ENCODE measurements around the gene CYP4F8. TPM values are rescaled to one million over a fixed set of nuclear protein-coding genes. Genes with fewer than 3 reads are reported as not detected.

Gene CYP4F8
- total RNA-seq, 4 donors from 2014 or later: not detected

GRCh38 chr19:15652559-15653278 lies 37.7 kb downstream of the CYP4F8 start:
- no peak for DNase-seq
- Histone ChIP-seq H3K27ac (no peak overlapping the region), H3K36me3 (no peaks in the 10 kb centered on the region), H3K4me3 (replicated peaks in 1 of 3) (no peak overlapping the region), H3K4me1 (no peaks in the 10 kb centered on the region), H3K9me3 (no peaks in the 10 kb centered on the region), H3K27me3 (no peaks in the 10 kb centered on the region)
- intact Hi-C loops (cut with DNase I): no loop called here
- no peak for TF ChIP-seq POLR2A (IDR thresholded peaks at IDR 0.05)
- TF ChIP-seq, protein P1, sequence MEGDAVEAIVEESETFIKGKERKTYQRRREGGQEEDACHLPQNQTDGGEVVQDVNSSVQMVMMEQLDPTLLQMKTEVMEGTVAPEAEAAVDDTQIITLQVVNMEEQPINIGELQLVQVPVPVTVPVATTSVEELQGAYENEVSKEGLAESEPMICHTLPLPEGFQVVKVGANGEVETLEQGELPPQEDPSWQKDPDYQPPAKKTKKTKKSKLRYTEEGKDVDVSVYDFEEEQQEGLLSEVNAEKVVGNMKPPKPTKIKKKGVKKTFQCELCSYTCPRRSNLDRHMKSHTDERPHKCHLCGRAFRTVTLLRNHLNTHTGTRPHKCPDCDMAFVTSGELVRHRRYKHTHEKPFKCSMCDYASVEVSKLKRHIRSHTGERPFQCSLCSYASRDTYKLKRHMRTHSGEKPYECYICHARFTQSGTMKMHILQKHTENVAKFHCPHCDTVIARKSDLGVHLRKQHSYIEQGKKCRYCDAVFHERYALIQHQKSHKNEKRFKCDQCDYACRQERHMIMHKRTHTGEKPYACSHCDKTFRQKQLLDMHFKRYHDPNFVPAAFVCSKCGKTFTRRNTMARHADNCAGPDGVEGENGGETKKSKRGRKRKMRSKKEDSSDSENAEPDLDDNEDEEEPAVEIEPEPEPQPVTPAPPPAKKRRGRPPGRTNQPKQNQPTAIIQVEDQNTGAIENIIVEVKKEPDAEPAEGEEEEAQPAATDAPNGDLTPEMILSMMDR (IDR thresholded peaks at IDR 0.05): no peak
- WGBS, 2 donors: 59 to 75% methylated on average over 5 to 8 of the region's 8 CpGs

- Histone ChIP-seq H3K4me3 (replicated peaks in 1 of 3) (no peak overlapping the region), H3K4me1 (no peaks in the 10 kb centered on the region), H3K9me3 (no peaks in the 10 kb centered on the region), H3K36me3 (no peaks in the 10 kb centered on the region), H3K27me3 (no peaks in the 10 kb centered on the region), H3K27ac (no peak overlapping the region)
- TF ChIP-seq, protein P1 (IDR thresholded peaks at IDR 0.05): no peak
- TF ChIP-seq POLR2A (IDR thresholded peaks at IDR 0.05): no peak
- no peak for DNase-seq
- intact Hi-C loops (cut with DNase I): no loop called here
These were observed 41.4 kb downstream of the CYP4F8 start for GRCh38 chr19:15656467-15656866.

- Histone ChIP-seq H3K4me1 (no peaks in the 10 kb centered on the region), H3K9me3 (no peaks in the 10 kb centered on the region), H3K4me3 (replicated peaks in 1 of 3) (no peak overlapping the region), H3K27me3 (no peaks in the 10 kb centered on the region), H3K27ac (no peak overlapping the region), H3K36me3 (no peaks in the 10 kb centered on the region)
- intact Hi-C loops (cut with DNase I): no loop called here
- WGBS, 2 donors: 73 to 76% methylated on average over 4 of the region's 4 CpGs
- no peak for TF ChIP-seq POLR2A (IDR thresholded peaks at IDR 0.05)
- TF ChIP-seq, protein P1 (IDR thresholded peaks at IDR 0.05): no peak
- DNase-seq: no peak
These were observed 48.2 kb downstream of the CYP4F8 start for GRCh38 chr19:15663247-15663646.

GRCh38 chr19:15666186-15666585 lies 51.2 kb downstream of the CYP4F8 start:
- Histone ChIP-seq H3K9me3 (no peaks in the 10 kb centered on the region), H3K36me3 (no peaks in the 10 kb centered on the region), H3K27ac (no peak overlapping the region), H3K4me3 (replicated peaks in 1 of 3) (no peak overlapping the region), H3K4me1 (no peaks in the 10 kb centered on the region), H3K27me3 (no peaks in the 10 kb centered on the region)
- no peak for DNase-seq
- WGBS, 2 donors: 13 to 27% methylated on average over 1 of the region's 1 CpG
- TF ChIP-seq POLR2A (IDR thresholded peaks at IDR 0.05): no peak
- TF ChIP-seq, protein P1 (IDR thresholded peaks at IDR 0.05): no peak
- intact Hi-C loops (cut with DNase I): no loop called here

DNA sequence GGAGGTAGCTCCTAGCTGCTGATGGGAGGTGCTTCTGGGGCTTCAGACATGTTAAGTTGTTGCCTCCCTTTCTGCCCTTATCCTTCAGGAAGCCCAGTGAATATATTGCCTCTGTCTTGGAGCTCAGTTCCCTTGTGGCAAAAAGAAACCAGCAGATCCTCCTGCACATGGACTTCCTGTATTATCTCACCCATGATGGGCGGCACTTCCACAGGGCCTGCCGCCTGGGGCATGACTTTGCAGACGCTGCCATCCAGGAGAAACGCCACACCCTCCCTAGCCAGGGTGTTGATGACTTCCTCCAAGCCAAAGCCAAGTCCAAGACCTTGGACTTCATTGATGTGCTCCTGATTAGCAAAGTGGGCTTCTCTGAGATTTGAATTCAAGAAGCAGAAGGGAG lies 51.9 kb downstream of the CYP4F8 start:
- WGBS, 2 donors: 46 to 54% methylated on average over 4 of the region's 4 CpGs
- intact Hi-C loops (cut with DNase I): no loop called here
- no peaks in the 10 kb centered on the region for H3K27me3 ChIP-seq
- no peak for TF ChIP-seq POLR2A (IDR thresholded peaks at IDR 0.05)
- TF ChIP-seq, protein P1 (IDR thresholded peaks at IDR 0.05): no peak
- no peak overlapping the region for H3K27ac ChIP-seq
- no peaks in the 10 kb centered on the region for H3K4me1 ChIP-seq
- no peak for DNase-seq
- no peaks in the 10 kb centered on the region for H3K36me3 ChIP-seq
- H3K9me3 ChIP-seq: no peaks in the 10 kb centered on the region
- H3K4me3 ChIP-seq (replicated peaks in 1 of 3): no peak overlapping the region

All from thyroid gland (tissue), 4 donors.